BJ (cell line): ENCODE measurements around the gene CIB4. TPM values are rescaled to one million over a fixed set of nuclear protein-coding genes. Genes with fewer than 3 reads are reported as not detected.

ENCODE experiments used
- CTCF ChIA-PET: fragments of 350-600 bp; formaldehyde crosslinking; extraction: SDS; loops from one replicate; lab custom pipeline; 2021; ENCODE audit warnings: antibody characterized with exemption, inconsistent platforms; lab: Yijun Ruan, JAX
- POLR2A ChIA-PET: fragments of 300-600 bp; sonication (Branson Sonifier 250); formaldehyde crosslinking; extraction: SDS; loops from one replicate; lab custom pipeline; 2021; ENCODE audit warnings: antibody characterized with exemption; lab: Charles Lee
- DNase-seq: peaks from one replicate; pipeline ENCODE4 v3.0.0-alpha.2; 2011; ENCODE audit warnings: low read depth
- H3K27me3 ChIP-seq: 2 replicates; pipeline ENCODE4 v1.6.0; 2011; ENCODE audit warnings: low read length; ENCODE audit not compliant: control insufficient read depth, insufficient read depth
- H3K36me3 ChIP-seq: 2 replicates; pipeline ENCODE4 v1.5.1; 2011; ENCODE audit warnings: low read length; ENCODE audit not compliant: control insufficient read depth, insufficient read depth
- H3K4me3 ChIP-seq: 2 replicates; pipeline ENCODE4 v1.5.1; 2011; ENCODE audit warnings: low read depth, mild to moderate bottlenecking, control low read depth, low read length
- CTCF ChIP-seq: IDR thresholded peaks from 2 replicates; pipeline ENCODE4 v1.5.1; 2011; ENCODE audit warnings: low read depth, mild to moderate bottlenecking, control low read depth, inconsistent platforms, low read length, moderate library complexity; ENCODE audit not compliant: insufficient read depth
- polyA plus RNA-seq: library from polyadenylated mRNA; depleted of rRNA; stranded (reverse); fragments of >200 nt; gene quantifications from 2 replicates; pipeline ENCODE4 v1.2.3, GENCODE V29; 2011

The CIB4 gene
- polyA plus RNA-seq, 1 experiment = not detected

DNA sequence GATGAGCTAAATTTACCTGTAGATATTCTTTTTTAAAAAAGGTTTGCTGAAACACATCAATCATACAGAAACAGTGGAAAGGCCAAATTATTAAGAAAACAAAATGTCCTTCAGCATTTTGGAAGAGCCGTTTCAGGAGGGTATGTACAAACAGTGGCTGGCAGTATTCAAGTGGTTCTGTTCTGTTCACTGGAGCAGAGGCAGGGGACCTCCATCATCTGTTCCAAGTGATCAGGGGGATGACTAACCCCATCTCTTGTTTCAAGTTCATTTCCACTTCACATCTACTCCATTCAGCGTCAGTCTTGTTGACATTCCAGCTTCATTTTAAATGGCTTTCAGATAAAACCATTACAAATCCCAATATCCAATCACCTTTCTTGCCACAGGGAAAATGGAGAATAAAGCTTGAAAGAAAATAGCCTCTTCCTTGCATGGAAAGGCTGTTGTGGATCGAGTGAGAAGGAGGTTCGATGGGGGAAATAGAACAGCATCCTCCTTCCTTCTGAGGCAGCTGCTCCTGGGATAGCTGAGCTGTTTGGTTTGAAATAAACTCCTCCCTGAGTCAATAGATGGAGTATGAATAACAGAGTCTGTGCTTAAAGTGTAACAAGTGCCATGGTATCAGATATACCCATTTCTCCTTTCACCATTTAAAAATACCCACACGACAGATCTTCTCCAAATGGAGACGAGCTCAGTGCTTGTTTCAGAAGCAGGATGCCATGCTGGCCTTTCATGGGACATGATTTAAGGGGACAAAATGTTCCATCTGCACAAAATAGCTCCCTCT lies 99.6 kb downstream of the CIB4 start:
- Histone ChIP-seq H3K36me3 (no peaks in the 10 kb centered on the region), H3K27me3 (peaks cover 11% of the 10 kb centered on the region), H3K4me3 (no peak overlapping the region)
- TF ChIP-seq CTCF = no peak
- ChIA-PET POLR2A (no interaction called here), CTCF (interaction anchor here (1.3 to 3.4 kb wide), 5 partner anchors 10 to 39 kb away, joined by 3 to 12 read pairs (median 4); no protein-coding TSS in a partner anchor)
- DNase-seq = no peak

GRCh38 chr2:26540961-26541360 lies 100.2 kb downstream of the CIB4 start:
- Histone ChIP-seq H3K4me3 (no peak overlapping the region), H3K36me3 (no peaks in the 10 kb centered on the region), H3K27me3 (peaks cover 11% of the 10 kb centered on the region)
- DNase-seq = no peak
- ChIA-PET POLR2A (no interaction called here), CTCF (interaction anchor here (0.7 to 3.4 kb wide), 6 partner anchors 10 to 128 kb away, joined by 3 to 12 read pairs (median 4); no protein-coding TSS in a partner anchor)
- no peak for TF ChIP-seq CTCF

GRCh38 chr2:26540306-26540705 lies 100.9 kb downstream of the CIB4 start:
- no peak overlapping the region for H3K4me3 ChIP-seq
- no peak for TF ChIP-seq CTCF
- no peak for DNase-seq
- H3K27me3 ChIP-seq = peaks cover 11% of the 10 kb centered on the region
- CTCF ChIA-PET = interaction anchor here (0.7 to 3.4 kb wide), 3 partner anchors 10 to 127 kb away, joined by 3 to 12 read pairs (median 4); no protein-coding TSS in a partner anchor
- POLR2A ChIA-PET = no interaction called here
- no peaks in the 10 kb centered on the region for H3K36me3 ChIP-seq

DNA sequence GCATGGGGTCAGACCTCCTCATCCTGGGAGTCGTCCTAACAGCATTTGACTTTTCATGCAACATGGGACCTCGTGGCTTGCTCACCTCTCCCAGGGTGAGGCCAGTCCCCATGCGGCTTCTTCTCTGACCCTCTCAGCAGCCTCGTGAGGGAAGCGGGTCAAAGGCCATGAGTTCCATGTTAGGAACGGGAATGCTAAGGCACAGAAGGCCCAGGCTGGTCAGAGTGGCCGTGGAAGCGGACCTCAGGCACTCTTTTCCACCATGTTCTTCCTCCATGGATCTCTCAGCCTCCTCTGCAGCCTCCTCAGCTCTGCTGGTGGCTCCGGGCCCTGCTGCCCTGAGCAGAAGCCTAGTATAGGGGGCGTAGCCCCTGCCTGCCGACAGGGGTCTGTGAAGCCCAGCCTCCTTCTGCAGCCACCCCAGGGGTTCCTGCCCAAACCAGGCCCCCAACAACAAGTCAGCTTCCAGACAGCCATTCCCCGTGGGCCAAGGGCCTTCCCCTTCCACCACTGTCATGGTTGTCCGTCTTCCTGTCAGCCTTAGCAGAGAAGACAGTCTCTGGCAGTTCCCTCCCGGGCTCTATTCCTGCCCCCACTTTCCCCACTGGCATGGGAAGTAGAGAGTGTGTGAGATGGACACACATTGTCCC lies 103.2 kb downstream of the CIB4 start:
- Histone ChIP-seq H3K27me3 (peaks cover 12% of the 10 kb centered on the region), H3K4me3 (no peak overlapping the region), H3K36me3 (no peaks in the 10 kb centered on the region)
- no peak for TF ChIP-seq CTCF
- ChIA-PET CTCF (no interaction called here), POLR2A (no interaction called here)
- no peak for DNase-seq

GRCh38 chr2:26537069-26537825 lies 103.9 kb downstream of the CIB4 start:
- Histone ChIP-seq H3K27me3 (peaks cover 10% of the 10 kb centered on the region), H3K4me3 (no peak overlapping the region), H3K36me3 (no peaks in the 10 kb centered on the region)
- DNase-seq = no peak
- ChIA-PET CTCF (no interaction called here), POLR2A (no interaction called here)
- TF ChIP-seq CTCF = no peak
